GM10266 (cell line): ENCODE results near the gene ACSM3.

Experiments used
- DNase-seq: peaks from one replicate; pipeline ENCODE4 v3.0.0; 2012; ENCODE audit errors: extremely low spot score
- TF ChIP-seq, protein P1 (sequence below): IDR thresholded peaks from 2 replicates; pipeline ENCODE4 v1.5.1; 2012; ENCODE audit warnings: mild to moderate bottlenecking, low read depth; ENCODE audit not compliant: control insufficient read depth, insufficient read depth; ENCODE audit errors: missing control alignments

ACSM3 gene

GRCh38 chr16:20844054-20844453 is 80.2 kb downstream of the ACSM3 start:
- no peak for DNase-seq
- TF ChIP-seq, protein P1, sequence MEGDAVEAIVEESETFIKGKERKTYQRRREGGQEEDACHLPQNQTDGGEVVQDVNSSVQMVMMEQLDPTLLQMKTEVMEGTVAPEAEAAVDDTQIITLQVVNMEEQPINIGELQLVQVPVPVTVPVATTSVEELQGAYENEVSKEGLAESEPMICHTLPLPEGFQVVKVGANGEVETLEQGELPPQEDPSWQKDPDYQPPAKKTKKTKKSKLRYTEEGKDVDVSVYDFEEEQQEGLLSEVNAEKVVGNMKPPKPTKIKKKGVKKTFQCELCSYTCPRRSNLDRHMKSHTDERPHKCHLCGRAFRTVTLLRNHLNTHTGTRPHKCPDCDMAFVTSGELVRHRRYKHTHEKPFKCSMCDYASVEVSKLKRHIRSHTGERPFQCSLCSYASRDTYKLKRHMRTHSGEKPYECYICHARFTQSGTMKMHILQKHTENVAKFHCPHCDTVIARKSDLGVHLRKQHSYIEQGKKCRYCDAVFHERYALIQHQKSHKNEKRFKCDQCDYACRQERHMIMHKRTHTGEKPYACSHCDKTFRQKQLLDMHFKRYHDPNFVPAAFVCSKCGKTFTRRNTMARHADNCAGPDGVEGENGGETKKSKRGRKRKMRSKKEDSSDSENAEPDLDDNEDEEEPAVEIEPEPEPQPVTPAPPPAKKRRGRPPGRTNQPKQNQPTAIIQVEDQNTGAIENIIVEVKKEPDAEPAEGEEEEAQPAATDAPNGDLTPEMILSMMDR: no peak

DNA sequence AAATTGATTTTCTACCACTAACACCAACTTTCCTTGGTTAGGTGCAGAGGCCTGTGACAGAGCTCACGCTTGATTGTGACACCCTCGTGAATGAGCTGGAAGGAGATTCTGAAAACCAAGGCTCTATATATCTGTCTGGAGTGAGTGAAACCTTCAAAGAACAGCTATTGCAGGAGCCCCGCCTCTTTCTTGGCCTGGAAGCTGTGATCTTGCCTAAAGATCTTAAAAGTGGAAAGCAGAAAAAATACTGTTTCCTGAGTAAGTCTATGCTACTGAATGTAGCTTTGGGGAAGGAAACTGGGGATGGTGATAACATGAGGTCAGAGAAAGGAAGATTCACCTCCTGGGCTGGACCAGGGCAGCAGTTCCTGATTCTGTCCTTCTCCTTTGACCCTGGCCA is 80.8 kb downstream of the ACSM3 start:
- TF ChIP-seq, protein P1: no peak

DNA sequence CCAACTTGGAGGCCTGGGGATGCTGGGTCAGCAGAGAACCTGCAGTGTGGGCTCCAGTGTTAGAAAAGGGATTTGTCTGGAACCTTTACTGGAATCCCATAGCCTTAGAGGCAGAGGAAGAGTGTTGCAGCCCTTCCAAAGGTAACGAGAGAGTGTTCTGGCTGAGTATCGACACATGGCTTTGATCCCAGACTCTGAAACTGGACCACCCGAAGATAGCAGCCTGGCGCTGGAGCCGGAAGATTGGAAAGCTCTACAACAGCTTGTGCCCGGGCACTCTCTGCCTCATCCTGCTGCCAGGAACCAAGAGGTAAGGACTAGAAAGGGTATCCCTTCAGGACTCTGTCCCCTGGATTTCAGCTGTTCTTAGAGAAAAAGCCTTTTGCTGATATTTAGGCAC is 82.2 kb downstream of the ACSM3 start:
- TF ChIP-seq, protein P1: no peak
- no peak for DNase-seq

More for the DNA sequence above, 80.8 kb downstream of the ACSM3 start:
- no peak for DNase-seq

- TF ChIP-seq, protein P1: no peak
Observed at GRCh38 chr16:20846551-20846950, 82.7 kb downstream of the ACSM3 start.

More at GRCh38 chr16:20846551-20846950, 82.7 kb downstream of the ACSM3 start:
- no peak for DNase-seq
